Measurements from ENCODE around the gene UTP11.

UTP11 gene

GRCh38 chr1:38000529-38001455 lies 11.7 kb upstream of the UTP11 start:
- in situ Hi-C loops (cut with MboI; ENCODE audit: low sequenced_read_pairs) = no loop called here

GRCh38 chr1:38003261-38004250 lies 9.0 kb upstream of the UTP11 start:
- in situ Hi-C loops (cut with MboI; ENCODE audit: low sequenced_read_pairs) = no loop called here

GRCh38 chr1:38004284-38005108 lies 8.0 kb upstream of the UTP11 start:
- in situ Hi-C loops (cut with MboI; ENCODE audit: low sequenced_read_pairs) = no loop called here

GRCh38 chr1:38005195-38006007 lies 7.1 kb upstream of the UTP11 start, which contains the start of gene FHL3:
FHL3 (minus strand) TSS chr1:38005514; CDS start chr1:37999412, 6,102 bp downstream.
- in situ Hi-C loops (cut with MboI; ENCODE audit: low sequenced_read_pairs) = no loop called here

GRCh38 chr1:38006008-38006828 lies 6.3 kb upstream of the UTP11 start:
- in situ Hi-C loops (cut with MboI; ENCODE audit: low sequenced_read_pairs) = no loop called here

- in situ Hi-C loops (cut with MboI; ENCODE audit: low sequenced_read_pairs) = no loop called here
Observed at GRCh38 chr1:38009088-38009840, 3.3 kb upstream of the UTP11 start.

- in situ Hi-C loops (cut with MboI; ENCODE audit: low sequenced_read_pairs) = no loop called here
Observed at GRCh38 chr1:38009841-38010180, 2.7 kb upstream of the UTP11 start.

GRCh38 chr1:38013227-38013622 lies 691 bp downstream of the UTP11 start:
- in situ Hi-C loops (cut with MboI; ENCODE audit: low sequenced_read_pairs) = no loop called here

GRCh38 chr1:38014171-38014570 lies 1.6 kb downstream of the UTP11 start:
- in situ Hi-C loops (cut with MboI; ENCODE audit: low sequenced_read_pairs) = no loop called here

- in situ Hi-C loops (cut with MboI; ENCODE audit: low sequenced_read_pairs) = no loop called here
Observed at GRCh38 chr1:38014724-38015424, 2.3 kb downstream of the UTP11 start.

GRCh38 chr1:38015978-38016725 lies 3.6 kb downstream of the UTP11 start:
- in situ Hi-C loops (cut with MboI; ENCODE audit: low sequenced_read_pairs) = no loop called here

- in situ Hi-C loops (cut with MboI; ENCODE audit: low sequenced_read_pairs) = no loop called here
Observed at GRCh38 chr1:38018864-38019343, 6.4 kb downstream of the UTP11 start.

- in situ Hi-C loops (cut with MboI; ENCODE audit: low sequenced_read_pairs) = loop anchor here (10.0 kb wide), 1 partner anchor 814 kb away; no protein-coding TSS in a partner anchor
Observed at GRCh38 chr1:38020396-38020795, 7.9 kb downstream of the UTP11 start.

- in situ Hi-C loops (cut with MboI; ENCODE audit: low sequenced_read_pairs) = loop anchor here (10.0 kb wide), 1 partner anchor 813 kb away; no protein-coding TSS in a partner anchor
Observed at GRCh38 chr1:38021969-38022368, 9.4 kb downstream of the UTP11 start.

GRCh38 chr1:38022810-38023209 lies 10.3 kb downstream of the UTP11 start:
- in situ Hi-C loops (cut with MboI; ENCODE audit: low sequenced_read_pairs) = loop anchor here (10.0 kb wide), 1 partner anchor 812 kb away; no protein-coding TSS in a partner anchor

GRCh38 chr1:38025233-38025632 lies 12.7 kb downstream of the UTP11 start:
- in situ Hi-C loops (cut with MboI; ENCODE audit: low sequenced_read_pairs) = loop anchor here (10.0 to 25.0 kb wide), 2 partner anchors 562 to 810 kb away; no protein-coding TSS in a partner anchor
